ENCODE data around the gene HBD.

HBD gene

DNA sequence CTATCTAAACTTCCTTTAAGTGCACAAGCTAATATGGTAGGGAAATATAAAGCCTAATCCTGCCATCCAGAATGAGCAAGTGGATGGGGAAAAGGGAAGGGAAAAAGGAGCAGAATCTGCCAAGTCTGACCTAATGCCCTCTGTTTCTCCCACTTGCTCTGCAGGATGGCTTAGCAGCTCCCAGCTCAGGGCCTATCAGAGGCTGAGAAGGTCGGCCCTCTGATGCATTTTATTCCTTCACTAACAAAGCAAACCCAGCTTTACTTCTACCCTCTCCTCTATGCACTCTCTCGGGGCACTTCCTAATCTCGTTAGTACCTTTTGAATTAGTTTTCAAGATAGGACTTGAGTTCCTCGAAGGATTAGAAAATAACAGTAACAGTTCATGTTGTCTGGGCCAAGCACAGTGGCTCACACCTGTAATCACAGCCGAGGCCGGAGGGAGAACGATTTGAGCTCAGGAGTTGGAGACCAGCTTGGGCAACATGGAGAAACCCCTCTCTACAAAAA lies 23.9 kb downstream of the HBD start:
- no peak for DNase-seq (ENCODE audit: low read depth)
- no peak overlapping the region for H3K4me3 ChIP-seq (ENCODE audit: low read depth, low read length)
- TF ChIP-seq, protein P1, sequence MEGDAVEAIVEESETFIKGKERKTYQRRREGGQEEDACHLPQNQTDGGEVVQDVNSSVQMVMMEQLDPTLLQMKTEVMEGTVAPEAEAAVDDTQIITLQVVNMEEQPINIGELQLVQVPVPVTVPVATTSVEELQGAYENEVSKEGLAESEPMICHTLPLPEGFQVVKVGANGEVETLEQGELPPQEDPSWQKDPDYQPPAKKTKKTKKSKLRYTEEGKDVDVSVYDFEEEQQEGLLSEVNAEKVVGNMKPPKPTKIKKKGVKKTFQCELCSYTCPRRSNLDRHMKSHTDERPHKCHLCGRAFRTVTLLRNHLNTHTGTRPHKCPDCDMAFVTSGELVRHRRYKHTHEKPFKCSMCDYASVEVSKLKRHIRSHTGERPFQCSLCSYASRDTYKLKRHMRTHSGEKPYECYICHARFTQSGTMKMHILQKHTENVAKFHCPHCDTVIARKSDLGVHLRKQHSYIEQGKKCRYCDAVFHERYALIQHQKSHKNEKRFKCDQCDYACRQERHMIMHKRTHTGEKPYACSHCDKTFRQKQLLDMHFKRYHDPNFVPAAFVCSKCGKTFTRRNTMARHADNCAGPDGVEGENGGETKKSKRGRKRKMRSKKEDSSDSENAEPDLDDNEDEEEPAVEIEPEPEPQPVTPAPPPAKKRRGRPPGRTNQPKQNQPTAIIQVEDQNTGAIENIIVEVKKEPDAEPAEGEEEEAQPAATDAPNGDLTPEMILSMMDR (conservative IDR thresholded peaks at IDR 0.05; ENCODE audit: low read depth, low read length): no peak

- H3K4me3 ChIP-seq (ENCODE audit: low read depth, low read length): no peak overlapping the region
- TF ChIP-seq, protein P1 (conservative IDR thresholded peaks at IDR 0.05; ENCODE audit: low read depth, low read length): peak; percentile 70
- peak; percentile 91 for DNase-seq (ENCODE audit: low read depth)
These were observed 29.5 kb downstream of the HBD start for GRCh38 chr11:5204787-5205186.

GRCh38 chr11:5203366-5203765 lies 30.9 kb downstream of the HBD start:
- no peak overlapping the region for H3K4me3 ChIP-seq (ENCODE audit: low read depth, low read length)
- TF ChIP-seq, protein P1 (conservative IDR thresholded peaks at IDR 0.05; ENCODE audit: low read depth, low read length): no peak

GRCh38 chr11:5200582-5200981 lies 33.7 kb downstream of the HBD start, which contains the start of gene OR51V1:
Gene OR51V1 (minus strand): TSS chr11:5200682. CDS start chr11:5200682, 0 bp downstream.
- no peak for DNase-seq (ENCODE audit: low read depth)
- no peak within 1 kb of the TSS for H3K4me3 ChIP-seq (ENCODE audit: low read depth, low read length)
- TF ChIP-seq, protein P1 (conservative IDR thresholded peaks at IDR 0.05; ENCODE audit: low read depth, low read length): no peak

More at GRCh38 chr11:5203366-5203765, 30.9 kb downstream of the HBD start:
- no peak for DNase-seq (ENCODE audit: low read depth)

DNA sequence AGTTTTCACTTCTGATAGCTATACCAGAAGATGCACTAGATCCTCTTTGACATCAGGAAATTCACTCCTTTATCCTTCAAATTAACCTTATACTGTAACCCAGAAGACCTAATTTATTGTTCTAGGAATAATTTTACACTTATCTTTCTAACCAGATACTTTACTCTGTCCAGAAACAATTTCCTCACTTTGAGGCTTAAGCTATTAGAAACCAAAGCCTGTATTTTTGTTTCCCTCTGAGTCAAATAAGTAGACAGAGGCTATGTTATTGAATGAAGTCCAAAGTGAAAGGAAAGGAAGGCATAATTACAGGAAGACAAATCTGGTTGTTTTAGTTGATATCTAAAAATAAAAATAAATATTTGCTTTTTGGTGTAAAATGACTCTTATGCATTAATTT lies 36.0 kb downstream of the HBD start:
- H3K4me3 ChIP-seq (ENCODE audit: low read depth, low read length): no peak overlapping the region
- no peak for DNase-seq (ENCODE audit: low read depth)
- TF ChIP-seq, protein P1 (conservative IDR thresholded peaks at IDR 0.05; ENCODE audit: low read depth, low read length): no peak

GRCh38 chr11:5197536-5197935 lies 36.7 kb downstream of the HBD start:
- TF ChIP-seq, protein P1 (conservative IDR thresholded peaks at IDR 0.05; ENCODE audit: low read depth, low read length): no peak
- DNase-seq (ENCODE audit: low read depth): peak; percentile 74
- H3K4me3 ChIP-seq (ENCODE audit: low read depth, low read length): no peak overlapping the region

GRCh38 chr11:5196731-5197130 lies 37.6 kb downstream of the HBD start:
- TF ChIP-seq, protein P1 (conservative IDR thresholded peaks at IDR 0.05; ENCODE audit: low read depth, low read length): no peak
- H3K4me3 ChIP-seq (ENCODE audit: low read depth, low read length): no peak overlapping the region
- DNase-seq (ENCODE audit: low read depth): peak; percentile 36

All from choroid plexus epithelial cell (primary cell).